Measurements from ENCODE around the gene NTN3. TPM values are rescaled to one million over a fixed set of nuclear protein-coding genes. Genes with fewer than 3 reads are reported as not detected.

NTN3 gene
- total and polyA plus RNA-seq, 7 donors = 0.01 to 0.20 (median 0.13) TPM; not detected in 3

DNA sequence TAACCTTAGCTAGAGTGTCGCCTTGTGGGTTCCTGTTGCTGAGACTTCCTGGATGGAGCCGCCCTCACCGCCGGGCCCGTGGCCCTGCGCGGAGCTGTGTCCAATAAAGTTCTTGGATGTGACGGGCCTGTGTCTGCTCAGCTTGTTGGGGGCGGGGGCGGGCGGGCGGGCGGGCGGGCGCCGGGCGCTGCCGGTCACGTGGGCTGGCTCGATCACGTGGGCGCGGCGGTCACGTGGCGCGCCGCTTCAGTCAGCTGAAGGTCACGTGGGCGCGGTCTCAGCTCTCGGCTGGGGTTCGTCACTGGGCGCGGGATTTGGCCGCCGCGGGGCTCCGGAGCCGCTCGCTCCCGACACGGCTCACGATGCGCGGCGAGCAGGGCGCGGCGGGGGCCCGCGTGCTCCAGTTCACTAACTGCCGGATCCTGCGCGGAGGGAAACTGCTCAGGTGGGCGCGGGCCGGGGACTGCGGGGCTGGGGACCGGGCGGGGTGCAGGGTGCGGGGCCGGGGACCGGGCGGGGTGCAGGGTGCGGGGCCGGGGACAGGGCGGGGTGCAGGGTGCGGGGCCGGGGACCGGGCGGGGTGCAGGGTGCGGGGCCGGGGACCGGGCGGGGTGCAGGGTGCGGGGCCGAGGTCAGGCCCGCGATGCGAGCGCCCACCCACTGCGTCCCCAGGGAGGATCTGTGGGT is 49.1 kb downstream of the NTN3 start, which contains the start of gene AMDHD2:
TSS of gene AMDHD2 (plus strand) at position 275 of the 687 bp plus-strand sequence. CDS start at position 363, 88 bp downstream.
- Histone ChIP-seq H3K27ac (peak within 1 kb of the TSS; percentile 95), H3K4me3 (peak within 1 kb of the TSS; percentile 73), H3K9me3 (no peaks in the 10 kb centered on the region), H3K4me1 (peaks cover 55% of the 10 kb centered on the region), H3K27me3 (ENCODE audit: insufficient read depth in 3 of 3, low read length in 2 of 3) (no peaks in the 10 kb centered on the region), H3K36me3 (ENCODE audit: insufficient read depth in 1 of 2, low read depth in 1 of 2) (peaks cover 0 to 38% of the 10 kb centered on the region in 2 donors)
- ATAC-seq (peak; percentile 63 to 83 (median 80)), DNase-seq (peak; percentile 93 to 95)
- 0 to 1% (median 0%) methylated on average over 47 to 83 of the region's 83 CpGs for WGBS, 3 donors
- intact Hi-C loops (cut with DNase I) = no loop called here
- TF ChIP-seq, protein P1, sequence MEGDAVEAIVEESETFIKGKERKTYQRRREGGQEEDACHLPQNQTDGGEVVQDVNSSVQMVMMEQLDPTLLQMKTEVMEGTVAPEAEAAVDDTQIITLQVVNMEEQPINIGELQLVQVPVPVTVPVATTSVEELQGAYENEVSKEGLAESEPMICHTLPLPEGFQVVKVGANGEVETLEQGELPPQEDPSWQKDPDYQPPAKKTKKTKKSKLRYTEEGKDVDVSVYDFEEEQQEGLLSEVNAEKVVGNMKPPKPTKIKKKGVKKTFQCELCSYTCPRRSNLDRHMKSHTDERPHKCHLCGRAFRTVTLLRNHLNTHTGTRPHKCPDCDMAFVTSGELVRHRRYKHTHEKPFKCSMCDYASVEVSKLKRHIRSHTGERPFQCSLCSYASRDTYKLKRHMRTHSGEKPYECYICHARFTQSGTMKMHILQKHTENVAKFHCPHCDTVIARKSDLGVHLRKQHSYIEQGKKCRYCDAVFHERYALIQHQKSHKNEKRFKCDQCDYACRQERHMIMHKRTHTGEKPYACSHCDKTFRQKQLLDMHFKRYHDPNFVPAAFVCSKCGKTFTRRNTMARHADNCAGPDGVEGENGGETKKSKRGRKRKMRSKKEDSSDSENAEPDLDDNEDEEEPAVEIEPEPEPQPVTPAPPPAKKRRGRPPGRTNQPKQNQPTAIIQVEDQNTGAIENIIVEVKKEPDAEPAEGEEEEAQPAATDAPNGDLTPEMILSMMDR (IDR thresholded peaks at IDR 0.05) = no peak

DNA sequence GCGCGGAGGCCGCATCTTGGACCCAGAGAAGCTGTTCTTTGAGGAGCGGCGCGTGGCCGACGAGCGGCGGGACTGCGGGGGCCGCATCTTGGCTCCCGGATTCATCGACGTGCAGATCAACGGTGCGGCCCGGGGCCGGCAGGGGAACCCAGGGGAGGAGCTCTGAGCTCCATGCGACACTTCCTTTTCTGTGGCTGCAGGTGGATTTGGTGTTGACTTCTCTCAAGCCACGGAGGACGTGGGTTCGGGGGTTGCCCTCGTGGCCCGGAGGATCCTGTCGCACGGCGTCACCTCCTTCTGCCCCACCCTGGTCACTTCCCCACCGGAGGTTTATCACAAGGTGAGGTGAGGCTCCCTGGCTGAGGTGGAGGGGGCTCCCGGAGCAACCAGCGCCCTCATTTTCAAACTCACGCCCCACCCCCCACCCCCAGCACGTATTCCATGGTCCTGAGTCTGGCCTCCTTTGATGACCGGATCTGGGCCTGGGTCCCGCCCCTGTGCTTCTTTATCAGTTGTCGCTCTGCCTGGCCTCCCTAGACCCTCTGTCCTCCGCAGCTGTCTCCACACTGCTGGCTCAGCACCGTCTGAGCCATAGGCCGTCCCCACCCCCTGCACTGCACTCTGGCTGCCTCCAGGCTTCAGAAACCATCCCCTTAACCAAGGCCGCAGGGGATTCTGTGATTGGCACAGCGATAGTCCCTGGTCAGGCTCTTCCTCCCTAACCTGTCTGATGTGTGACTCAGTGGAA is 49.9 kb downstream of the NTN3 start:
- Histone ChIP-seq H3K36me3 (ENCODE audit: insufficient read depth in 1 of 2, low read depth in 1 of 2) (peaks cover 0 to 46% of the 10 kb centered on the region in 2 donors), H3K9me3 (no peaks in the 10 kb centered on the region), H3K27ac (peak overlapping the region; percentile 95), H3K27me3 (ENCODE audit: insufficient read depth in 3 of 3, low read length in 2 of 3) (no peaks in the 10 kb centered on the region), H3K4me3 (peak overlapping the region; percentile 73), H3K4me1 (peaks cover 48% of the 10 kb centered on the region)
- peak; percentile 37 to 67 for DNase-seq
- no peak for ATAC-seq
- WGBS, 3 donors = 22 to 28% (median 24%) methylated on average over 39 to 41 of the region's 41 CpGs
- intact Hi-C loops (cut with DNase I) = no loop called here
- TF ChIP-seq, protein P1 (IDR thresholded peaks at IDR 0.05) = no peak

Other genes starting within 250 kb of the NTN3 start
- 10 to 100 TPM; 11.1 to 22.9 (median 12.8) TPM for gene E4F1, start 247.7 kb upstream of the NTN3 start, total RNA-seq
- gene E4F1, start 247.7 kb upstream of the NTN3 start, polyA plus RNA-seq = 10 to 100 TPM; 16.8 to 21.8 (median 19.1) TPM
- gene DNASE1L2, start 234.9 kb upstream of the NTN3 start, total RNA-seq = 1 to 10 TPM in 1 of 4 donors, under 1 TPM in 3; 0.28 to 1.2 (median 0.60) TPM
- gene DNASE1L2, start 234.9 kb upstream of the NTN3 start, polyA plus RNA-seq = under 1 TPM; 0.17 to 0.35 (median 0.30) TPM
- 100 to 1,000 TPM; 103 to 143 (median 126) TPM for gene ECI1, start 219.7 kb upstream of the NTN3 start, total RNA-seq
- gene ECI1, start 219.7 kb upstream of the NTN3 start, polyA plus RNA-seq = 100 to 1,000 TPM in 2 of 3 donors, 10 to 100 TPM in 1; 81.7 to 205 (median 183) TPM
- gene RNPS1, start 203.2 kb upstream of the NTN3 start, total RNA-seq = 100 to 1,000 TPM; 165 to 251 (median 187) TPM
- 100 to 1,000 TPM; 193 to 441 (median 352) TPM for gene RNPS1, start 203.2 kb upstream of the NTN3 start, polyA plus RNA-seq
- 1 to 10 TPM; 8.6 to 9.4 (median 9.0) TPM for gene ABCA3, start 130.6 kb upstream of the NTN3 start, total RNA-seq
- gene ABCA3, start 130.6 kb upstream of the NTN3 start, polyA plus RNA-seq = 1 to 10 TPM; 2.2 to 5.2 (median 3.0) TPM
- 1 to 10 TPM; 1.2 to 1.8 (median 1.7) TPM for gene CCNF, start 41.9 kb upstream of the NTN3 start, total RNA-seq
- gene CCNF, start 41.9 kb upstream of the NTN3 start, polyA plus RNA-seq = 1 to 10 TPM; 1.1 to 2.3 (median 1.7) TPM
- gene TEDC2, start 11.2 kb upstream of the NTN3 start, total RNA-seq = 1 to 10 TPM in 1 of 4 donors, under 1 TPM in 3; 0.25 to 1.1 (median 0.47) TPM
- gene TEDC2, start 11.2 kb upstream of the NTN3 start, polyA plus RNA-seq = 1 to 10 TPM in 2 of 3 donors, under 1 TPM in 1; 0.34 to 3.0 (median 1.2) TPM
- 1 to 10 TPM; 6.0 to 8.9 (median 6.5) TPM for gene TBC1D24, start 3.8 kb downstream of the NTN3 start, total RNA-seq
- gene TBC1D24, start 3.8 kb downstream of the NTN3 start, polyA plus RNA-seq = 1 to 10 TPM; 3.2 to 5.4 (median 4.8) TPM
- 100 to 1,000 TPM; 116 to 193 (median 182) TPM for gene ATP6V0C, start 42.7 kb downstream of the NTN3 start, total RNA-seq
- gene ATP6V0C, start 42.7 kb downstream of the NTN3 start, polyA plus RNA-seq = 100 to 1,000 TPM; 165 to 241 (median 174) TPM
- gene AMDHD2, start 49.1 kb downstream of the NTN3 start, total RNA-seq = 10 to 100 TPM in 1 of 4 donors, 1 to 10 TPM in 3; 5.7 to 12.4 (median 9.3) TPM
- 10 to 100 TPM in 2 of 3 donors, 1 to 10 TPM in 1; 5.4 to 12.6 (median 11.8) TPM for gene AMDHD2, start 49.1 kb downstream of the NTN3 start, polyA plus RNA-seq
- under 1 TPM in 1 of 4 donors, not detected in 3; 0.22 TPM for gene CEMP1, start 60.1 kb downstream of the NTN3 start, total RNA-seq
- gene CEMP1, start 60.1 kb downstream of the NTN3 start, polyA plus RNA-seq = under 1 TPM; 0.16 to 0.32 (median 0.17) TPM
- 10 to 100 TPM; 29.7 to 44.5 (median 36.6) TPM for gene PDPK1, start 66.7 kb downstream of the NTN3 start, total RNA-seq
- gene PDPK1, start 66.7 kb downstream of the NTN3 start, polyA plus RNA-seq = 10 to 100 TPM; 12.9 to 32.6 (median 14.3) TPM
- gene KCTD5, start 211.2 kb downstream of the NTN3 start, total RNA-seq = 10 to 100 TPM in 3 of 4 donors, 1 to 10 TPM in 1; 9.1 to 18.0 (median 16.7) TPM
- 10 to 100 TPM; 10.8 to 65.8 (median 24.1) TPM for gene KCTD5, start 211.2 kb downstream of the NTN3 start, polyA plus RNA-seq
- under 1 TPM in 2 of 4 donors, not detected in 2; 0.22 to 0.34 TPM for gene PRSS27, start 248.9 kb downstream of the NTN3 start, total RNA-seq
- gene PRSS27, start 248.9 kb downstream of the NTN3 start, polyA plus RNA-seq = under 1 TPM; 0.07 to 0.20 (median 0.08) TPM